Measurements from ENCODE around the gene ABLIM2.

ABLIM2 gene

DNA sequence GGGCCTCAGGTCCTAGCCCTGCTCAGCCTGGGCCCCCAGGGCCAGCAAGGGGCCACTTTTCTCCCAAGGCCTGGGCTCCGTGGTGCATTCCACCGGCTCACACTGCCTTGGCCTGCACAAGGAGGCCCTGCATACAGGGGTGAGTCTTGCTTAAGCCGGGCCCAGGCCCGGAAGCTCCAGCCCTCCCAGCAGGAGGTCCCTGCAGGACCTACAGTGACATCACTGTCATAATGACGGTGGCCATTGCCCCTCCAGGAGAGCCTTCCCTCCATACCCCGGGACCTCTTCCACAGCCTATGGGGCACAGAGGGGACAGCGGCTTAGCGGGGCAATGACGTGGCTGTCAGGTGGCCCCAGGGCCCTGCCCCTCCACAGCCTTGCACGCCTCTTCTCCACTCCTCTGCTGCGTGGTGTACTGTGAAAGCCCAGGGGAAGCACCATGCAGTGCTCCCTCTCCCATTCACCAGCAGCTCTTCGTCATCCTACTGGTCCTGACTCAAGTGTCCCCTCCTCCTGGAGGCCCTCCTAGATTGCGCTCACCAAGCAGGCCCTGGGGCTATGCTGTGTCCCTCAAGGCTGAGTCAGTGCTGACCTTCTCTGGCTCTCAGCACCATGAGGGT lies 186.6 kb downstream of the ABLIM2 start:
- no peak for DNase-seq

DNA sequence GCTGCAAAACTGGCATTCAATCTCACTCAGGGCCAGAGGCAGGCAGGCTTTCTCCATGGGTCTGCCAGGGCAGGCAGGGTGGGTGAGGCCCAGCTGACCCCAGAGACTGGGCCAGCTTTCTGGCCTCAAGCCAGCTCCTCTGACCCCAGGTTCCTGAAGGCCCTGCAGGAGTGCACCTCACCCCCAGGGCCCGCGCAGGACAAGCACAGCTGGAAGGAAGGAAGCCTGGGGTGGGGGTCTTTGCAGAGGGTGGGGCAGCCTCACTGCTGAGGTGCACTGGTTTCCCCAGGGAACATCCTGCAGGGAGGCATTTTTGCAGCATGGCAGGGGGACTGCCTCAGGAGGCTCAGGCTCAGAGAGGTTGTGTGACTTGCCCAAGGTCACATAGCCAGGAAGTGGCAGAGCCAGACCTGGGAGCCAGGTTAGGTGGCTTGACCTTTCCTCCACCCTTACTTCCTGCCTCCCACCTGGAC lies 187.4 kb downstream of the ABLIM2 start:
- DNase-seq = no peak

DNA sequence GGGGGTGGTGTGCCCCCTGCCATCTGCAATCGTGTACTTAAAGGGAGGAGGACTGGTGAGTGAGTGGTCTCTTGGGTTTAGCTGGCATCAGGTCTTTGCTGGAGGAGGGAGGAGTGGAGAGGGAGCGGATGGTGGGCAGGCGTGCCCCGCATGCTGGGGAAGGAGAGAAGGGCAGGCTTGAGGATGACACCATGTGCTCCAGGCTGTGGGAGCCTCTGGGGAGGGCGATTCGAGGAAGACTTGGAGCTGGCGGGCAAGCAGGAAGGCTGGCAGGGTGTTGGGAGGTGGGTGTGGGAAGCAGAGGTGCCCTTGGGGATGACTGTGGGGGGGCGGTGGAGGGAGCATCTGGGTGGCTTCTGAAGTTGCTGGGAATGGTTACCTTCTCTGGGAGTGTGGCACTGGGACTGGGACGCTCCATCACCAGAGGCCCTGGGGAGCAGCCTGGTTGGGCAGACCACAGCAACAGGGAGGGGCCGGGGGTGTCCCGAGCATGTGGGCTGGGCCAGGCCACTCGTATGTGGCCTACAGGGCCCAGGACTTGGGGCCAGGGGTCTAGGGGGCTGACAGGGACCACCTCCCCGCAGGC lies 188.2 kb downstream of the ABLIM2 start:
- DNase-seq = no peak

DNA sequence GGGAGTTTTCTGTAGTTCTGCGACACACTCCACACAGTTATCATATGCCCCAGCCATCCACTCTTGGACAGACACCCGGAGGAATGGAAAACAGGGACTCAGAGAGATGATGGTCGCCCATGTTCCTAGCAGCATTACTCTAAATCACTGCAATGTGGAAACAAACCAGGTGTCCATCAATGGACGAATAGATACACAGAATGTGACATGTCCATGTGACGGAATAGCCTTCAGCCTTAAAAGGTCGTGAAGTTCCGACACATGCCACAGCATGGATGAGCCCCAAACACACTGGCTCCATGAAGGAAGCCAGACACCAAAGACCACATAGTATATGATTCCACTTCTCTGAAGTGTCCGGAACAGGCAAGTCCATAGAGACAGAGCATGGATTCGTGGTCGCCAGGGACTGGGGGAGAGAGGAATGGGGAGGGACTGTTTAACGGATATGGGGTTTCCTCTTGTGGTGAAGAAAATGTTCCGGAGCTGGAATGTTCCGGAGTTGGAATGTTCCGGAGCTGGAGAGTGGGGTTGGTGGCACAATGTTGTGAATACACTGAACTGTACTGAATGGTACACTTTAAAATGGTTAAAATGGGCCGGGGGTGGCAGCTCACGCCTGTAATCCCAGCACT lies 190.2 kb downstream of the ABLIM2 start:
- no peak for DNase-seq

DNA sequence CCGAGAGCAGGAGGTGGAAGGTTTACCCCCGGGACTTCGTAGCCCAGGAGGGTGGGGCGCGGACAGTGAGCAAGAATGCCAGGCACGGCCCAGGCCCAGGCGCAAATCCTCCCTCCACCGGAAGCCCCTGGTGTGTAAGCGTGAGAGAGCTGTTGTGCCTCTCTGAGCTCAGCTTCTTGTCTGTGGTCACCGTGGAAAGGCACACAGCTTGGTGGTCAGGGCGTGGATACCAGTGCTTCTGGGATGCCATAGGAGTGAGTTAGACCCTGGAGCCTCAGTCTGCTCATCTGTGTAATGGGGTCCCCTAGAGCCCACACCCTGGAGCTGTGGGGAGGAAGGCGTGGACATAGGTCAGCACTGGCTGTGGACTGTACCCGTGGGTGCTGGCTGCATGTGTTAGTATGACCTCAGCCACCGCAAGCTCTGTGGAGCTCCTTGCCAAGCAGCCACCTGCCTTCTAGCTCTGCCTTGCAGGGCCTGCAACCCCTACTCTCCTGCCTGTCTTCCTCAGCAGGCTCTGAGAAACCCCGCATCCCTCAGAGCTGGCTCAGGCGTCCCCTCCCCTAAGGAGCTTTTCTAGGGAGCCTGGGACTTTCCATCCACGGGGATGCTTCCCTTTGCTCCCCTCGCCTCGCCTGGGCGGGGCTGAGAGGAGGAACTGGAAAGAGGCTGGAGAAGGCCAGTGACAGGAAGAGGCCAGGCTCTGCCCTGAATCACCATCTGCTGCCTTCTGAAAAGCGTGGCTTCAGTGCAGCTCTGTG lies 190.9 kb downstream of the ABLIM2 start:
- no peak for DNase-seq

DNA sequence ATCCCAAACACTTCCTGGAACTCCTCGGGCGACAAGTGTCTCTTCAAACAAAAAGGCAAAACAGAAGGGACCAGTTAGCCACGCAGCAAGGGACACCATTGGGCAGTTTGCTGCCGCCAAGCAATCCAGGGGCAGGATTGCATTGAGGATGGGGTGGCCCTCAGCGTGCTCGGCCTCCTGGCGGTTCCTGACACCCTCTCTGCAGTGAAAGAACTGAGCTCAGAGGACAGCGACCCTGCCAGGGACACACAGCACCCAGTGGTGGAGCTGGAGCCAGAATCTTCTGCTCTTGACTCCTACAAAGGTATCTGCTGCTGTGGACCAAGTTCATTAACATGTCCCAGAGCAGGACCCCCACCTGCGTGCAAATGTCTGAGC lies 191.6 kb downstream of the ABLIM2 start:
- DNase-seq = no peak

DNA sequence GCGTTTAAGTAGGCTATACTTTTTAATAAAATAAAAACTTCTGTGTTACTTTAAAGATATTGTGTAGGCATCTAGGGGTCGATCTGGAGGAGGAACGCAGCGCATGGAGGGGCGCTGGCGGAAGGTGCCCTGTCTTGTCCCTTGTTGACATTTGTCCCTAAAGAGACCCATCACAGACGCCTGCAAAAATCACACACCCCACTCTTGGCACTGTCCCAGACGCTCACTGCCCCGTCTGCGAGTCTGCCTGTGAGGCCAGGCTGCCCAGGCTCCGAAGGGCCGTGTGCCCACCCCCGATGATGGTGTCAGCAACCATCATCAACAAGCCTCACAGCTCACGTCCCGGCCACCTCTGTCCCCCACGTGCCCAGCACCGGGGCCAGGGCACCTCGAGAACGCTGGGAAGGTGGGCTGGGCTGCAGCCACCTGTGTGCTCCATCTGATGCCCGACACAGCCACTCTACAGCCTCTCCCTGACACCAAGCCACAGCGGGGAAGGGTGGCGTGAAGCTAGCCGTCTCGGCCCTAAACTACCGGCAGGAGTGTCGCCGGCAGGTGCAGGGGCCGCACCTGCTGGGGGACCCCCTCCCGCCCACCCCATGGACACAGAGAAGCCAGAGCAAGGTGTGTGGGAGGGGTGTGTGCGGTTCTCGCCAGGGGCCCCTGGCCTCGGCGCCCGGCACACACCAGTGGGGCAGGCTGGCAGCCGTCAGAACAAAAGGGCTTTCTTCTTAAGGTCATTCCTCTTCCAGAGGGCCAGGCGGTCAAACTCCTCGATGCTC lies 192.1 kb downstream of the ABLIM2 start:
- DNase-seq = no peak

DNA sequence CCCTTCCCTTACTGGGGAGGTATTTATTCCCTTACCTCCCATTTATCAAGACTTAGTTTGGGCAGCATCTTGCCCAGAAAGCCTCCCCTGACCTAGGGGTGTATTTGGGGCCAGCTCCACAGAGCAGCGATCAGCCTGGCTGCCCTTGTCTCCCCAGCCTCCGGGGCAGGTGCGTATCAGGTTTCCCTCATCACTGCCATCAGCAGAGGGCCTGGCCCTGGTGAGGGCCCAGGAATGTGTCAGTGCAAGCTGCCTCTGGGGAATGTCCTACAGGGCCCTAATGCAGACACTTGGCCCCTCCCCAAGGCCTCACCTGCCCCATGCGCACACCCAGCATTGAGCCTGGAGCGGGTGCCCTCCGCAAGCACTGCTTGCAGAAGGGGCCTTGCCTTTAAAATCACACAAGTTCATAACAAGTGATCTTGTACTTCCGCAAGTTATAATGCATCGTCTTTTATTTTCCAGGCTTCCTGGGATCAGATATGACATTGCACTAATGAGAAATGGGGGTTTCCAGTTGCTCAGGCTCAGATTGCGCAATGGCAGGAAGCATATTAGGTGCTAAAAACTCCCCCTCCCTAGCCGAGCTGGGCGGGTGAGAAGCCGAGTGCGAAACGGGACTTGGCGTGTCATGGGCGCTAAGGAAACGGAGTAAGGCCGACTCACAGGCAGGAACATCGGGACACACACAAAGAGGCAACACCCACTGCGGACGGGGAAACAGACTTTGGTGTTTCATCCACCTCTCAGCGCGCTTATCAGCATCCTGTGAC lies 193.5 kb downstream of the ABLIM2 start:
- no peak for DNase-seq

DNA sequence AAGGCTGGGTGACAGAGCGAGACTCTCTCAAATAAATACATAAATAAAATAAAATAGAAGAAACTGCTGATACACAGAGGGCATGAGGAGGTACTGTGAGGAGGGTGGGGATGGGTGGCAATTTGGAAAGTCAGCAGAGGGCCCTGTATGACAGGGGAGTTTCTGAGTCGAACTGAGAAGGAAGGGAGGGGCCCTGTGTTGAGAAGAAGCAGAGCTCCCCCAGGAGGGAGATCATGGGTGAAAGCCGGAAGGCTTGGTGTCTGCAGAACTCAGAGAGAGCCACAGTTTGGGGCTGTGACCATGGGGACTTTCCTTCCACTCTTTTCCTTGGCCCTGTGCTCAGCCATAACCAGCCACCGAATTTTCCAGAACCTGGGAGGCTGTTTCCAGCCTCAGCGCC lies 194.2 kb downstream of the ABLIM2 start:
- DNase-seq = no peak

DNA sequence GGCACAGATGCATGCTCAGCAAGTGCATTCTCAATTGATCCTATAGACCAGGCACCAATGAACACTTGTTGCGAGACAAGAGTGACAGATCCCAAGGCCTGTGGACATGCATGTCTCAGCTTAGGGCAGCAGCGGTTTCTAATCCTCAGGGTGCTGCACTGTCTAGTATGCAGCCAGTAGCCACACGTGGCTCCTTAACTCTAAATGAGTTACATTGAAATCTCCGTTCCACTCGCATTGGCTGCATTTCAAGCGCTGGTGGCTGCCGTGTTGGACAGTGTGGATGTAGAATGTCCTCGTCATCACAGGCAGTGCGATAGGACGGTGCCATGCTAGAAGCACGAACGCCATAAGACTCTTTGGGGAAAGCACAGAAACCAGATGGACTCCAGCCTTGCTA lies 194.9 kb downstream of the ABLIM2 start:
- no peak for DNase-seq

DNA sequence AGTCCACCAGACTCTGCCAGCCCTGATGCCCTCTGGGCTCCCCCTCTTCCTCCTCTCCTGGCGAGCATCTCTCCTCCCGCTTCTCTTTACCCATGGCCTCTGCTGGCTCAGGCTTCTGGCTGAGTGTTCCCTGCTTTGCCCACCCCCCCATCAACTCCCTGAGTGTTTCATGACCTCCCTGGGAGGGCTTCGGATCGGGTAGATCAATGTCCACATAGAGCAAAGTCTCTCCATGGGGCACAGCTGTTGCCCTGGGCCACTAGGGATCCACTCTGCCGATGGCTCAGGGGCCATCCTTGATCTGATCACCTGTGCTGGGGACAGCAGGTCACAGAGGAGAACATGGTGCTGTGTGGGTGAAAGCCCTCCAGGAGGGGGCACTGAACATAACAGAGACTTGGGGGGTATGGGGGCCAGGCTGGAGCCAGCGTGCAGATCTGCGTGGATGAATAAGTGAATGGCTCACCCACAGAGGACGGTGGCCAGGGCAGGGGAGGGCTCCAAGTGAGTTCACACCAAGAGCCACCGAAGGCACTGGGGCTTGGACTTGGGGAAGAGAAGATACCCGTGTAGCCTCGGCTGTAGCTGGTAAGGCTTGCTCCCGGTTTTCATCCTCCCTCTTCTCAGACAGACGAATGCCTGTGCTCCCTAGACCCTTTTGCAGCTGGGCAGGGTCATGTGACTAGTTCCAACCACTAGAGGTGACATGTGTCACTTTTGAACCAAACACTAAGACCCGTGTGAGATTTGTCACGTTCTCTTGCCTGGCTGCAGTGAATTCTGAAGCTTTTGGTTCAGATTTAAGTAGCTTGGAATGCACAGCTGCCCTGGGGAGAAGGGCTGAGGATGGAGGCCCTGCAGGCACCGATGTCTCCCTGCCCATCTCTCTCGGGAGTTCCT lies 195.8 kb downstream of the ABLIM2 start:
- no peak for DNase-seq

DNA sequence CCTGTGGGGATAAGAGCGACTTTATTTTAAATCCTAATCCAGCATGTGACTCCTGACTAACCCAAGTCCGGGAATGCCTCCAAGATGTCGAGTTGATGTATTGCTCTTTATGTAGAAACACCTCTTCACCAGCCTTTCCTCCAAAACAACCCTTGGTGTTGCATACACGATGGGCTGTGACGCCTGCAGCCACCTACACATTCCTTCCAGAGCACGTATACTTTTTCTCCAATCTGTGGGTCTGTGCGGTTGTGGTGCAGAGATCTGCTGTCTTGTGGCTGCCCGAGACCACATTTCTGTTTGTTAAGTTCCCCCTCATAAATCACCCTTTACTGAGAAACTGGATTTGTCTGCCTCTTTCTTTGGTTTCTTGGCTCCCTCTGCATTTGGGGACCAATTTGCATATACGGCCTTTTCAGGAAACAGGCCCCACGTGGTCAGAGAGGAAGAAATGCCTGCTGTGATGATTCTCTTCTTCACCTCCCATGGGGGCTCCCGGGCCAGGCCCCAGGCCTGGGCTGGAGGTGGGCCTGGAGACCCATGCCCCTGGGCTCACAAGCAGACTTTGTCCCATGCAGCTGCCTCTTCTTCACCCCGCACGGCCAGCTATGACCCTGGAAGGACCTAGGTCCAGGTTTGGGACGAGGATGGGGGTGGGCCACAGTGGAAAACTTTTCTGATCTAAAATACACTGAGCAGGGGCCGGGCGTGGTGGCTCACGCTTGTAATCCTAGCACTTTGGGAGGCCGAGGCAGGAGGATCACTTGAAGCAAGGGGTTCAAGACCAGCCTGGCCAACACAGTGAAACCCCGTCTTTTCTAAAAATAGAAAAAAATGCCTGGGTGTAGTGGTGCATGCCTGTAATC lies 197.6 kb downstream of the ABLIM2 start:
- DNase-seq = no peak

DNA sequence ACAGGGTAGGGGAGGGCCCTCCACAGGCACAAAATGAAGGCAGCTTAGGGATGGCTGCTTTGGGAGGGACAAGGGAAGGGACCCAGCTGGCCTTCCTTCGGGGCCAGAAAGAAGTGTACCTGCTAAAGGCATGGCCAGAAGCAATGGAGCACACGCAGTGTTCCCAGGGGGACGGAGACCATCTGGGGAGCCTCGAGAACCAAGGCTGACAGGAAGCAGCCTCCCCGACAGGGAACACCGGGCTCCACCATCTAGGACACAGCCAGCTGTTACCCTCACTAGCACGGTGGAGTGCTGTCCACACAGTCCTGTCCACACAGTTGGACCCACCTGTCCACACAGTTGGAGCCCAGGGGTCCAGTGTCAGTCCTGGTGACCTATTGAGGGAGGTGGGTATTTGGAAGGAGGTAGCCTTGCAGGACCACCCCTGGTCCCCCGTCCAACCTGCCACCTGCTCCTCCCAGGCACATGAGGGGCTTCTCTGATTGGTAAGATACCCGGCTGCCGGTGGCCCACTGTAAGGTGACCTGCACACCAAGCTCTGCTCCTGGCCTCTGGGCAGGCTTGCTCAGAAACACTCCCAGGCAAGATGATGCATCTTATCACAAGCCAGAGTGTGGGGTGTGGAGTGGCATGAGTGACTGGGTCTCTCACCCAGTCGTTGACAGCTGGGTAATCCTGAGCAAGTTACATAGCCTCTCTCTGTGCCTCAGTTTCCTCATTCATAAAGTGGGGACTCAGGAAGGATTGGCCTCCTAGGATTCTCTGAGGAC lies 198.4 kb downstream of the ABLIM2 start:
- DNase-seq = no peak

DNA sequence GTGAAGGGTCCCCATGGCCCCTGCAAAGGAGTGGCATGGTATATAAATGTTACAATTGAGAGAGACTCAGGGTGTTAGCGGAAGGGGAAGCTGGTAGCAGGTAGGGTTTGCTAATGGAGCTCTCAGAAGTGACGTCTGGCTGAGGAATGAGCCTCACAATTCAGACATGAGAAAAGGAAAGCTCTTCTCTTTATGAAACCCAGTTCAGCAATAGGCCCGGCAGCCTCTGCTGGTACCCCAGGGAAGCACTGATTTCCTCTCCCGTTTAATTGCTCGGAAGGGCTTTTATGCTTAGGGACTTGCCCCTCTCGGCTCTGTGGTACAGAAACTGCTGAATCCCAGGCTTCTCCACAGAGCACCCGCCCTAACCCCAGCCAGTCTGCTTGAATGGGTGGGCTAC lies 199.5 kb downstream of the ABLIM2 start:
- DNase-seq = no peak

DNA sequence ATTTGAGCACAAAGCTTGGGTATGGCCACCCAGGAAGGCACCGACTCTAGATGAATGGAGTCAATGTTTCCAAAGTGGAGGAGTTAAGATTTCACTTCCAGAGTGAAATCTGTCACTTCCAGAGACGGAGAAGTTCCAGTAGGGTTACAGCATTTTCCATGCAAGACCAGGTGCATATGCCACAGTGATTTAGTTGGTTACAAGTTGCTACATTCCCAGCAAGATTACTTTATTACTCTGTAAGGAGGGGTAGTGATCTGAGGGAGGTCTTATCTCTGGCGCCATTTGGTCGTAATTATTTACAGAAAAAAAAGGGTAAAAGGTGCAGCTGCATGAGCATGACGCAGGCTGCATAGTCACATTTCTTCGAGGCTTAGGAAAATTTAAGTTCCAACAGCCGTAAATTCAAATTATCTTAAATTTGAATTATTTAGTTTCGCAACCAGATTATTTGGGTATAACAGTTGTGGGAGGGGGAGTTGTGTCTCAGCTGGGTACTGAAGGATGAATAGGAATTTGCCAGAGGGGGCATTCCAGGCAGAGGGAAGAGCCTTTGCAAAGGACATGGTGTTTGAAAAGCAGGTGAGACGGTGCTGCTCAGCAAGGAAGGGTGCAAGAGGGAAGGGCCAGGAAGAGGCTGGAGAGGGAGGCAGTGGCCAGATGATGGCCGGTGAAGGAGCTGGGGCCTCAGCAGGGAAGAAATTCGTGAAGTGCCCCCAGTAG lies 201.5 kb downstream of the ABLIM2 start:
- DNase-seq = no peak

DNA sequence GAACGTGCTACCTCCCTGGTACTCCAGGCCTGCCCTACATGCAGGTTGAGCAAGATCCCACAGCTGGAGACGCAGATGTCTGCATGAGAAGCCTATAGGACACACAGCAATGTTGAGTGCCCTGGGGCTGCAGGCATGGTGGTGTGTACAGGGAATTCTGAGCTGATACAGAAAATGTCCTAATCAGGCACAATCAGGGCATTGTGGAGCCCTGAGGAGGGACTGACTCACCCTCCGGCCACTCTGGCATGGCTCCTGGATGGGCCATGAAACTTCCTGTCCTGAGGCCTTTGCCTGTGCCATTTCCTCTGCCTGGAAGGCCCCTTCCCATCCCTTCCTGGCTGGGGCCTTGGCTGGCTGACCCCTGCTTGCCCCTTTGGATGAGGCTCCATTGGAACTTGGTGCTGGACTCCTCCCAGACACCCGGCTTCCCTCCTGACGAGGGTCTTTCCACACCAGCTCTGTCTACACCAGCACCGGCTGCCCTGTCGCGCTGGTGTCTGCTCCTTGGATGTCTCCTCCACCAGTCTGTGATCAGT lies 202.3 kb downstream of the ABLIM2 start:
- DNase-seq = no peak

DNA sequence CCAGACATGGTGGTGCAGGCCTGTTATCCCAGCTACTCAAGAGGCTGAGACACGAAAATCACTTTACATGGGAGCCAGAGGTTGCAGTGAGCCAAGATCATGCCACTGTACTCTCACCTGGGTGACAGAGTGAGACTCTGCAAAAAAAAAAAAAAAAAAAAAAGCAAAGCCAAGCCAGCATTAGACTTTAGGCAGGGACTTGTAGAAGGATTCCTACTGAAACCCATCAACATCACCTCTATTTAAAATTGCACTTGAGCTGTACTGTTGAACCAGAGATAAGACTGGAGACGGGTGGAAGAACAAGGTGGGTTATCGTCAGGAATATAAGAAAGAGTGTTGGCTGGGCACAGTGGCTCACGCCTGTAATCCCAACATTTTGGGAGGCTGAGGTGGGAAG lies 203.2 kb downstream of the ABLIM2 start:
- no peak for DNase-seq

DNA sequence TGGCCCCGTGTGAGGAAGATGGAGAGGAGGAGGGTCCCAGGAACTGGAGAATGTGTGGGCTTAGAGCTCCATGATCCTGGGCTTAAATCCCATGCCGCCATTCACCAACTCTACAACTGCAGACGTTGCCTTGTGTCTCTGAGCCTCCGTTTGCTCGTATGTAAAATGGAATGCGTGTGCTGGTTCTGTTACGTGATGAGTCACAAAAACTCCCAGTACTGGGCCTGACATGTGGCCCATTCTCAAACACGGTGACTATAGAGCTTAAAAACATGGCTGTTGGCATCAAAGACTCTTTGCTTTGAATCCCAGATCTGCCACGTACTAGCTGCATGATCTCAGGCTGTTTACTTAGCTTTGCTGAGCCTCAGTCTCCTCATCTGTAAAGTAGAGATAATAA lies 206.0 kb downstream of the ABLIM2 start:
- DNase-seq = no peak
